Liver (tissue), 9 donors: ENCODE data around the gene ZER1. TPM values are rescaled to one million over a fixed set of nuclear protein-coding genes. Genes with fewer than 3 reads are reported as not detected.

ENCODE experiments used
- DNase-seq: peaks from one replicate; pipeline ENCODE4 v3.0.0-alpha.2; 2017; ENCODE audit warnings: low spot score
- H3K27ac ChIP-seq, 2 donors: one replicate each; pipeline ENCODE4 v1.7.0; 2013; ENCODE audit warnings: inconsistent platforms in 2 of 2, low read length in 2 of 2, control low read depth in 1 of 2, low read depth in 1 of 2, mild to moderate bottlenecking in 1 of 2
- H3K27me3 ChIP-seq, 4 donors: one replicate each; pipeline versions ENCODE4 v1.6.1 to v1.7.0; 2013; ENCODE audit warnings: low read length in 3 of 4, inconsistent platforms in 1 of 4, mild to moderate bottlenecking in 1 of 4, moderate library complexity in 1 of 4; ENCODE audit not compliant: control insufficient read depth in 4 of 4, insufficient read depth in 4 of 4
- H3K36me3 ChIP-seq, 4 donors: one replicate each; pipeline versions ENCODE4 v1.6.1 to v1.7.0; 2013; ENCODE audit warnings: low read length in 3 of 4, mild to moderate bottlenecking in 3 of 4, low read depth in 1 of 4, moderate library complexity in 1 of 4; ENCODE audit not compliant: control insufficient read depth in 4 of 4, insufficient read depth in 3 of 4
- H3K4me1 ChIP-seq, 4 donors: one replicate each; pipeline versions ENCODE4 v1.6.1 to v1.7.0; 2013; ENCODE audit warnings: low read length in 3 of 4, mild to moderate bottlenecking in 3 of 4, moderate library complexity in 1 of 4; ENCODE audit not compliant: control insufficient read depth in 4 of 4, insufficient read depth in 4 of 4
- H3K4me3 ChIP-seq, 3 donors: one replicate each; pipeline versions ENCODE4 v1.6.1 to v1.7.0; 2013; ENCODE audit warnings: low read length in 3 of 3, control low read depth in 1 of 3, low read depth in 1 of 3, mild to moderate bottlenecking in 1 of 3
- H3K9ac ChIP-seq, 2 donors: one replicate each; pipeline ENCODE4 v1.7.0; 2013; ENCODE audit warnings: low read length in 2 of 2, mild to moderate bottlenecking in 2 of 2, moderate library complexity in 2 of 2, control low read depth in 1 of 2, low read depth in 1 of 2
- H3K9me3 ChIP-seq, 4 donors: one replicate each; pipeline versions ENCODE4 v1.6.1 to v1.7.0; 2013; ENCODE audit warnings: low read length in 3 of 4; ENCODE audit not compliant: control insufficient read depth in 4 of 4
- ATF3 ChIP-seq: IDR thresholded peaks from 2 replicates; pipeline ENCODE4 v1.6.1; 2016; ENCODE audit warnings: antibody characterized with exemption
- CTCF ChIP-seq: fragments of 150-350 bp; IDR thresholded peaks from 2 replicates; pipeline ENCODE4 v1.5.1; 2017; ENCODE audit warnings: improper control_type of control experiment, low read depth, low read length; ENCODE audit not compliant: missing input control
- EGR1 ChIP-seq, 2 donors: IDR thresholded peaks; 2 replicates each; pipeline ENCODE4 v1.6.1; 2016 to 2018; ENCODE audit warnings: antibody characterized with exemption in 2 of 2, low read depth in 2 of 2
- FOXA1 ChIP-seq: IDR thresholded peaks from 2 replicates; pipeline ENCODE4 v1.6.1; 2016; ENCODE audit warnings: antibody characterized with exemption
- FOXA2 ChIP-seq: IDR thresholded peaks from 2 replicates; pipeline ENCODE4 v1.6.1; 2016; ENCODE audit warnings: antibody characterized with exemption
- GABPA ChIP-seq, 2 donors: IDR thresholded peaks in 1 of 2; conservative IDR thresholded peaks in 1 of 2; 2 replicates each; pipeline ENCODE4 v1.6.1; 2016; ENCODE audit warnings: antibody characterized with exemption in 2 of 2, mild to moderate bottlenecking in 1 of 2, moderate library complexity in 1 of 2
- HNF4A ChIP-seq, 2 donors: conservative IDR thresholded peaks; 2 replicates each; pipeline ENCODE4 v1.6.1; 2016; ENCODE audit warnings: antibody characterized with exemption in 2 of 2, mild to moderate bottlenecking in 2 of 2
- HNF4G ChIP-seq: IDR thresholded peaks from 2 replicates; pipeline ENCODE4 v1.6.1; 2016; ENCODE audit warnings: antibody characterized with exemption
- JUND ChIP-seq, 2 donors: IDR thresholded peaks; 2 replicates each; pipeline ENCODE4 v1.6.1; 2016; ENCODE audit warnings: antibody characterized with exemption in 2 of 2
- MAX ChIP-seq: IDR thresholded peaks from 2 replicates; pipeline ENCODE4 v1.6.1; 2016; ENCODE audit warnings: antibody characterized with exemption
- NR2F2 ChIP-seq: IDR thresholded peaks from 2 replicates; pipeline ENCODE4 v1.6.1; 2016; ENCODE audit warnings: antibody characterized with exemption
- RAD21 ChIP-seq, 2 donors: IDR thresholded peaks; 2 replicates each; pipeline ENCODE4 v1.6.1; 2016; ENCODE audit warnings: antibody characterized with exemption in 2 of 2, mild to moderate bottlenecking in 2 of 2
- RXRA ChIP-seq, 2 donors: IDR thresholded peaks; 2 replicates each; pipeline ENCODE4 v1.6.1; 2017 to 2018; ENCODE audit warnings: antibody characterized with exemption in 2 of 2, mild to moderate bottlenecking in 1 of 2
- SP1 ChIP-seq: IDR thresholded peaks from 2 replicates; pipeline ENCODE4 v1.6.1; 2018; ENCODE audit warnings: antibody characterized with exemption, mild to moderate bottlenecking
- TAF1 ChIP-seq: conservative IDR thresholded peaks from 2 replicates; pipeline ENCODE4 v1.6.1; 2016; ENCODE audit warnings: antibody characterized with exemption, mild to moderate bottlenecking
- YY1 ChIP-seq: IDR thresholded peaks from 2 replicates; pipeline ENCODE4 v1.6.1; 2016; ENCODE audit warnings: antibody characterized with exemption, mild to moderate bottlenecking
- WGBS: extraction: QIAGEN DNeasy Blood & Tissue Kit; methylation state at CpG from one replicate; pipeline ENCODE4 v1.1.7; 2013; 5-methylcytosine and 5-hydroxymethylcytosine counted together
- polyA plus RNA-seq, 2 donors: library from polyadenylated mRNA; stranded (reverse) in 1 of 2; unstranded in 1 of 2; fragments of 200-250 nt in 1 of 2; fragments of >200 nt in 1 of 2; fragmentation: Nextera tagmentation in 1 of 2; extraction: Ambion mirVana in 1 of 2; gene quantifications; one replicate each; pipeline versions ENCODE4 v1.2.1 to v1.2.3, GENCODE V29; 2013 to 2015
- total RNA-seq, 2 donors: library from RNA; depleted of rRNA; stranded (reverse); fragments of >200 nt; gene quantifications; one replicate each; pipeline ENCODE4 v1.2.3, GENCODE V29; 2014
- donor health status: healthy.
- donor health status: healthy.
- donor health status: healthy.
- donor health status: healthy.
- donor health status: healthy.

Gene ZER1
- total and polyA plus RNA-seq, 4 donors: 7.6 to 29.1 (median 15.8) TPM

- H3K36me3 ChIP-seq: peaks cover 14 to 26% (median 18%) of the 10 kb centered on the region in 4 donors
- DNase-seq: no peak
- TF ChIP-seq TAF1 (no peak), FOXA1 (no peak), NR2F2 (no peak), HNF4G (no peak), JUND (IDR thresholded peaks at IDR 0.05) (no peak), YY1 (no peak), FOXA2 (no peak), RAD21 (IDR thresholded peaks at IDR 0.05) (no peak), ATF3 (no peak), HNF4A (conservative IDR thresholded peaks at IDR 0.05) (no peak), MAX (no peak), GABPA (IDR thresholded peaks at IDR 0.05 in 1 of 2, conservative IDR thresholded peaks at IDR 0.05 in 1 of 2) (no peak), EGR1 (IDR thresholded peaks at IDR 0.05; ENCODE audit: low read depth in 2 of 2) (no peak), CTCF (no peak), RXRA (IDR thresholded peaks at IDR 0.05) (no peak), SP1 (no peak)
- H3K27me3 ChIP-seq: no peaks in the 10 kb centered on the region
- H3K27ac ChIP-seq: no peak overlapping the region
- WGBS: 85% methylated on average over 5 of the region's 5 CpGs
- H3K9me3 ChIP-seq: no peaks in the 10 kb centered on the region
- no peaks in the 10 kb centered on the region for H3K4me1 ChIP-seq
- no peak overlapping the region for H3K9ac ChIP-seq
- H3K4me3 ChIP-seq: no peak overlapping the region
These were observed 39.1 kb upstream of the ZER1 start for GRCh38 chr9:128810873-128811272.

- Histone ChIP-seq H3K4me1 (no peaks in the 10 kb centered on the region), H3K9ac (no peak overlapping the region), H3K27ac (no peak overlapping the region), H3K36me3 (peaks cover 17 to 36% (median 20%) of the 10 kb centered on the region in 4 donors), H3K4me3 (no peak overlapping the region), H3K27me3 (no peaks in the 10 kb centered on the region), H3K9me3 (no peaks in the 10 kb centered on the region)
- WGBS: 80% methylated on average over 2 of the region's 2 CpGs
- no peak for TF ChIP-seq CTCF
- DNase-seq: no peak
These were observed 38.1 kb upstream of the ZER1 start for GRCh38 chr9:128809831-128810230.
